NCI-H460 (cell line): Measurements from ENCODE around the gene FAM135A. TPM values are rescaled to one million over a fixed set of nuclear protein-coding genes. Genes with fewer than 3 reads are reported as not detected.
"Not testable (repeated sequence)": the region's sequence is repeated elsewhere in the genome, so short reads cannot be mapped to it uniquely, and the experiment has no call there.

Source experiments
- DNase-seq: peaks from one replicate; pipeline ENCODE4 v3.0.0-alpha.2; 2016; ENCODE audit warnings: low read depth; ENCODE audit errors: extremely low read depth
- total RNA-seq: library from RNA; depleted of rRNA; stranded (reverse); fragments of >200 nt; shearing (Covaris generic); gene quantifications from 2 replicates; pipeline ENCODE4 v1.2.3, GENCODE V29; 2014

FAM135A gene
- total RNA-seq, 1 experiment from 2014 or later: 30.2 TPM

DNA sequence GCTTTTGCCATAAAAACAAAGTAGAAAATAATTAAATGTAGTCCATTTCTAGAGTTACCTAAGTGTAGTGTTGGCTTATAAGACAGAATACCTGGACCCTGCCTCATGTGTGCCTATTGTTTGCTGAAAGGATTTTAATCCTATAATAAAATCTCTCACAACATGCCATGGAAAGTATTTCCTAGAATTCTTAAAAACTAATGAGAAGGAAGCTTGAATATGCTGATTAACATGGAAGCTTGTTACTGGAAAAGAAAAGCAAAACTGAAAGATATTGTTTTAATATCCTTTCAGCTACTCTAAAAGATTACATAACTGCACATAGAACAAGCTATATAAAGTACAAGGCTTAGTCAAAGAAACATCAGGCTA, 18.0 kb upstream of the FAM135A start:
- no peak for DNase-seq

DNA sequence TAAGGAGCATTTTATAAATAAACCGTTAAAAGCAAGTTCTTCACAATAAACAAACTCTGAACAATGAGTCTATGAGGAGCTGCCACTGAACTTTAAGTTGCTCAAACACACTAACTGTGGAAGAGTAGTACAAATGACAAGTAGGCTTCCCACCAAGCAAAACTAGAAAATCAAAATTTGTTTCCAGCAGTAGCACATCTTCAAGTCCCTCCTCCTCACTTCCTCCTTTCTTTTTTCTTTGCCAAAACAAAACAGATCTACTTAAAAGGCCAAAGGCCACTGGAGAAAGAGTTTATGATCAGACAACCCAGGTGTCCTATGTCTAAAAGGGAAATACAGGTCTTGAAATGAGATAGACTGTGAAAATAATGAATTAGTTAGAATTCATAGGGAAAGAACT, 17.1 kb upstream of the FAM135A start:
- DNase-seq: no peak

DNA sequence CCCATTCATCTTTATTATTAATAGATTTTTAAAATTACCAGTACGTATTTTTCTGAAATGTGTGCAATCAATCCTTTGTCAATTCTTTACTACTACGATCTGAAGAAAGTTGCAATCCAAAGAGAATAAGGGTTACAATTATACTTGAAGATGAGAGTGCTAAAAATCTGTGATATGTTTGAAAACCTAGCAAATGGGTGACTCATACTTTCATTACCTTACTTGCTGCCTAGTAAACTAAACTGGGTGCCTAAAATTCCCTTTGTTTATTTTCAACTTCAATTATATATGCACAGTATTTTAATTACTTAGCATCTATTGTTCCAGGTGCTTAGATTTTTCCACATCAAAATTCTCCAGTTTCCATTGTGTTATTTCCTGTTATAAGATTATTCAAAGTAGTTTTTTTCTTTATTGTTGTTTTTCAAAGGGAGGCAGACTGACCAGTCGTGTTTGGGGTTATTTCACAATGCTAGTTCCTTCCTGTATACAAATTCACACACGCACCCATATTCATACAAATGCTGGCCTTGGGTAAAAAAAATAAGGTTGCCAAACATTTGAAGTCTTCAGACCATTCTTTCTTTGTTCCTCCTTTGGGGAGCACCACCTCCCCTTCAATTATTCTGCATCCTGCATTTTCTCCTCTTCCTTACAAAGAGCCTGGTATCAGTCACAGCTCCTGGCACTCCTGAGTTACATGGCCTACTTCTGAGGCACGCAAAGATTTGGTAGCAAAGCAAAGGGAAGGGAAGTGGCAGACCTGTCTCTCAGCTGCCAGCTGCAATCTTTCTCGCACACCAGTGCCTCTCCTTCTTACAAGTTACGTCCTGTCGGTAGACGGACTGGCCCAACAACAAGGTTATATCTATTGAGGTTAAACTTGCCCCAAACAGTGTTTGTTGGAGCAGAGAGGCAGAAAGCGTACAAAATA, 16.2 kb upstream of the FAM135A start:
- no peak for DNase-seq

DNA sequence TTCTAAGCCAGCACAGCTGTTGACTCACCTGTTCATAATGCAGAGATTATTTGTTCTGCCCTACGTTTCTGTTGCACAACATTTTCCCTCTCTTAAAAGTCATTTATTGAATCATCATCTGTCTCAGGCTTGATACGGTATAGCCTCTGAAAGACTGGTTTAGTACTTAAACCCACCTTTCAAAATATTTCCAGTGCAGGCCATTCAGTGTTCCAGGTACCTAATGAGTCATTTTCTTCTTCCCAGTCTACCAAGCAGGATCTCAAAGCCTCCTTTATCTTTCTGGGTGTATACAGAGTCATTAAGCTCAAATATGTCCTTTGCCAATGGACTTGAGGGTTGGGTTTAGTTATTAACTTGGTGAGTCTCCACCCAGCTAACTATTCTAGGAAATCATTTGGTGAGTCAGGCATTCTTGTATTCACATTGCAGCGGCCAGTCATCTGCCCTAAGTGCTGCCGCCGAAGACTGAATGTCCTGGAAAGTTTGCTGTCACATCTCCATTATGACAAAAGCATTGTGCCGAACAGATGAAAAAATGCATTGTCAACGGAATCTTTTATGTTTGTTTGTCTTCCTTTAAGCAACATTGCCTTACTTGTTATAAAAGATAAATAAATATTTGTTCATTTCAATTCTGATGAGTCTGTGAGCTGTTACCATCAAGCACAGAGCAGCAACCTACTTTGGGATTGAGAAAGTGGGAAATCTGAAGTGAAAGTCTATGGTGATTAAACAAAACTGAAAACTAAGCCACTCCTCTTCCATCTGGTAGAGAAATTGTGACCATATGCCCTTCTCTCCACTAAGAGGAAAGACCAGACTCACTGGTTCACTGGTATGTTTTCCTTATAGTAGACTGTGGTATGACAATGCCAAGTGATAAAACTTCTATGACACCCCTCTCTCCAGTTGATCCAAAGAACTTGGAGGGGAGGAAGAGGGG, 14.3 kb upstream of the FAM135A start:
- no peak for DNase-seq

DNA sequence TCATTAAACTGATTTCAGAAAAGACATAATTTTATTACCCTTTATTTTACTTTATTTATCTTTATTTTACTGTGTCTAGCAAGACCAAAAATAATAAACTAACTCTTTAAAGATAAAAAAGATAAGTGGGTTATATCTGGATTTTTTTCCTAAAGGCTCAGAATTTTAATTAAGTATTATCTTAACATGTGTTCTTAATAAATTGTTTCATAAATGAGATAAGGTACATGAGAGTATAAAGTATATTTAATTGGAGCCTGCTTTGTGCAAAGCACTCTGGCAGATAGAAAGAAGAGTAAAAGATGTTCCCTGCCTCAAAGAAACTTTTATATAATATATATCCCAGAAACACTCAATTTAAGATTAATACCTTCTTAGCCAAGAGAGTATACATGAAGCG, 8.7 kb upstream of the FAM135A start:
- DNase-seq: no peak

DNA sequence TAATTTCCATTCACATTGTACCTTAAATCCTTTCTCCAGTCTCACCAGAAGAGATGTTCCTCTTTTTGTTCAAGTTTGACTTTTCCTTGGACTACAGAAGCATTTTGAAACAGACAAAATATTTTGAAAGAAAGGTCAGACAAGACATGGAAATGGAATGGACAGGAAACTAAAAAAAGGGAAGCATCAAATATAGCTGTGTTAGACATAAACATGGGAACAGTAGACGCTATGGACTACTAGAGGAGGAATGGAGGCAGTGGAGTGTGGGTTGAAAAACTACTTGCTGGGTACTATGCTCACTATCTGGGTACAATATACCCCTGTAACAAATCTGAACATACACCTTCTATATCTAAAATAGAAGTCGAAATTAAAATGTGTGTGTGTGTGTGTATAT, 4.1 kb upstream of the FAM135A start:
- no peak for DNase-seq

DNA sequence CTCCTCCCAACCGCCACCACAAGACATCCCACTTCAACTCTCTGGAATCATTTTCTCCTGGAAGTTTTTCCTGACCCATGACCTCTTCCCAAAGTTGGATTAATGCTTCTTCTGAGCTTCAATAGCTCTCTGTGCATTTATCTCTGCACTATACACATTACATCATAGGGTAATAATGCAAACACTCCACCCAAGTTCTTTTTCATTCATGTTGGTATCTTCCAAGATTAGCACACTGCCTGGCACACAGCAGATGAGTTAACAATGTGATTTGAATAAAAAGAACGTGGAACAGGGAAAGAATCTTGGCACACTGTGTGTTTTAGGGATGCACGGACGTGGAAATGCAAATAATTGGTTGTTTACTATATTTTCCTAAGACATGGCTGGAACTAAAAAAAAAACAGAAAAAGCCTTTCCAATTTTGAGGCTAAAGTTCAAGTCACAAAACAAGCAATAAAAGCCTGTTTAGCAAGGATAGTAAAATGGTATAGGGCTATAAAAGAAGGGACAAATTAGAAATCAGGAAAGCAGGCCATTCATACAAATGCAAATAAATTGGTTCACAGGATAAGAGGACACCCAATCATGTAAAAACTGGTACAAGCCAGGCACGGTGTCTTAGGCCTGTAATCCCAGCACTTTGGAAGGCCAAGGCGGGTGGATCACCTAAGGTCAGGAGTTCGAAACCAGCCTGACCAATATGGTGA, 1.6 kb upstream of the FAM135A start:
- no peak for DNase-seq

DNA sequence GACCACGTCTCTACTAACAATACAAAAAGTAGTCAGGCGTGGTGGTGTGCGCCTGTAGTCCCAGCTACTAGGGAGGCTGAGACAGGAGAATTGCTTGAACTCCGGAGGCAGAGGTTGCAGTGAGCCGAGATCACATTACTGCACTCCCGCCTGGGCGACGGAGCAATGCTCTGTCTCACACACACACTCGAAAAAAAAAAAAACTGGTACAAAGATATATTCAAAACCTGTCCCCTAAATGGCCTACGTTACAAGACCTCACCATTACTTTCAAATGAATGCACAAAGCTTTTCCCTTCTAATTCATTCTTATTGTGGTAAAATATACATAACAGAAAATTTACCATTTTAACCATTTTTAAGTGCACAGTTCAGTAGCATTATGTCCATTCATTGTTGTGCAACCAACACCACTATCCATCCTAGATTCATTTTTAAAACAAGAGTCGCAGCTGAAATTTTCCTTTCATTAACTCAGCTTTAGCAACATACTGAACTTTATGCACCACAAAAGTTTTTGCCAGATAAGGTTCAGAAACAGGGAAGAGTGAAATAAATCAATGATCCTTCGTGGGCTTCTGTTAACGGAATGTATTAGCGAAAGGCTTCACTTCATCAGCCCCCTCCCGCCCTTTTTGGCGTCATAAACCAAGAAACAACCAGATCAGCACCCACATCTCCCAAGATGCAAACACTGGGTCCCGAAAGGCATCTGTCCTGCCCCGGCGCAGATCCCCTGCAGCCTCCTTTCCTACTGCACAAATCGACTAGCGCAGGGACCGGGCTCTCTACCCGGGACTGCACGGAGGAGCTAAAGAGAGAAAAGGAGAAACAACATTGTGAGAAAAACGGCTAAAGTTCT, 825 bp upstream of the FAM135A start:
- DNase-seq: no peak

DNA sequence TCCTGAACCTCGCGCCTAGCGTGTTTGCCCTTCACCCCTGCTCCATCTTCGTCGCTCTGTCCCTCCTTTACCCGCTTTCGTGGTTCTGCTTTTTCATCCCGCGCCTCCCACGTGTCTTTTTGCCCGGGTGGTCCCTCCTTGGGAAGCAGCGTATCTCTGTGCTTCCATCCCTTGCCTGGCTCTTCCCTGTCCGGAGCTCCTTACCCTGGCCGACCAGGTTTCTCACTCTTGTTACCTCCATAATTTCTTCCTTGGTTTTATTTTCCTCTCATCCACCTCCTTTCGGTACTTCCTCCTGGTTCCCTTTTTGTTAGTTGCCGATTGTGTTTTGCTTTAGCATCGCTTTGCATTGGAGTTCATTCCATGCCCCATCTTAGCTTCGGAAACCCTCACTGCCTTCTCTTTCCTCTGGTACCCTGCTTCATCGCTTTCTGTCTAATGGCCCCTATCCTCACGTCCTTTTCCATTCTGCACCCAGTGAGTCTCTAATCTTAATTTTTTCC, 735 bp downstream of the FAM135A start:
- DNase-seq: no peak

DNA sequence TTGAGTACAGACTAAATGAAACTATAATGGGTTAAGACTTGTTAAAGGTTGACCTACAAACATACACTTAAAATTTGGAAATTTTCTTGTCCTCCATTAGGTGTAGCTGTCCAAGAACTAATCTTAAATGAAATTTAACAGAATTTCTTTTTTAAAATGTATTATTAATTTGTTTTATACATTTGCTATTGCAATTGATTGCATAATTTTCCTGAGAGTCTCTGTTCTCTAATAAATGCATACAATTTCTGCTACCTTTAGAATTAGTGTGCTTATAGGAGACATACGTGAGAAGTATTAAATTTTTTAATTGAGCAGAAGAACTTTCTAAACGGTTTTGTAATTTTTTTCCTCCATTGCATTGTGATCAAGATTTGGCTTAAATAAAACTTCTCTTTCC, 1.5 kb downstream of the FAM135A start:
- DNase-seq: no peak

DNA sequence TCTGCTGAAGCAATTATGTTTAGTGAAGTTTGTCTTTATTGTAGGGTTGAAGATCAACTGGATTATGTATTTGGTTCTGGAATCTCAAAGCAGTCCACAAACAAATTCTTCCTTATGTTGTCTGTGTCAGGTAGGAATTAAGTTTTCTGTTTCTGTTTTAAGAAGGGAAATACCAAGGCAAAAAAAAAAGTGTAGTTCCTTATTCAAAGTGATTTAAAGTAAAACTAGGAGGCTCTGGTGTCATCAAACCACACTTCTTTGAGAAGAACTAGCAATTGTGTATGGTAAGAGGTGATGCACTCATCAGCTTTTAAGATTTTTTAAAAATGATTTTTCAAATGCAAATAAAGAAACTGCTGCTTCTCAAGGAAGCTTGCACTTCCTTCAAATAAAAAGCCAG, 1.9 kb downstream of the FAM135A start:
- no peak for DNase-seq

DNA sequence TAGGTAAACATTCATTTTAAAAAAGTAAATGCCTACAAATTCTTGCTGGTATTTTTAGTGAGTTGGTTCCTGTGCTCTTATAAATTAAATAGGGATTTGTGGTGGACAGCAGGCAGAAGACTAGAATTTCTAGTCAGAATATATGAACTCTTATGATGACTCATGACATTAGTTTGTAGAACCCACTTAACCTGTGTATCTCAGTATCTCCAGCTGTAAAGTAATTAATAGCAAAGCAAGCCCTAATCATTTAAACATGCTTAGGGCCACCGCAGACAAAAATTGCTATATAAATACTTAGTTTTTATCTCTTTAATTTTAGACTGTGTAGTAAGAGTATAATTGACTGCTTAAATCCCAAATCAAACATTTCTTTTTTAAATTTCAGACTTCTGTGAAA, 2.4 kb downstream of the FAM135A start:
- no peak for DNase-seq

DNA sequence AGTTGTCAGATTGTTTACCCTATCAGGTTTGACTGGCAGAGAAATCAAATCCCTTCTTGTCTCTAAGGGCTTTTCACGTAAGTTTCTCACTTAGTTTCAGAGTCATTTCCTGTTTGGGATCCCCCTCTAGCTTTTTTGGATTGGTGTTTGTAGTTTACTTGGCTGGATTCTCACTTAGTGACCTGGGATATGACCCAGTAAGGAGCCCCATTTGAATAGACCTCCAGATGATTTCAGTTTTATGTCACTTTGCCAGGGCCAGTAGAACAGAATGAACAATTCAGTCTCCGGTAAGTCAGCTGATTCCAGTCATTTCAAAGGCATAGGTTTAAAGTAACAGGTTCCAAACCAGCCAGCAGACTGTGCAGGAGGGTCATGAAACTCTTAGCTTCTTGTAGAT, 8.2 kb downstream of the FAM135A start:
- no peak for DNase-seq

DNA sequence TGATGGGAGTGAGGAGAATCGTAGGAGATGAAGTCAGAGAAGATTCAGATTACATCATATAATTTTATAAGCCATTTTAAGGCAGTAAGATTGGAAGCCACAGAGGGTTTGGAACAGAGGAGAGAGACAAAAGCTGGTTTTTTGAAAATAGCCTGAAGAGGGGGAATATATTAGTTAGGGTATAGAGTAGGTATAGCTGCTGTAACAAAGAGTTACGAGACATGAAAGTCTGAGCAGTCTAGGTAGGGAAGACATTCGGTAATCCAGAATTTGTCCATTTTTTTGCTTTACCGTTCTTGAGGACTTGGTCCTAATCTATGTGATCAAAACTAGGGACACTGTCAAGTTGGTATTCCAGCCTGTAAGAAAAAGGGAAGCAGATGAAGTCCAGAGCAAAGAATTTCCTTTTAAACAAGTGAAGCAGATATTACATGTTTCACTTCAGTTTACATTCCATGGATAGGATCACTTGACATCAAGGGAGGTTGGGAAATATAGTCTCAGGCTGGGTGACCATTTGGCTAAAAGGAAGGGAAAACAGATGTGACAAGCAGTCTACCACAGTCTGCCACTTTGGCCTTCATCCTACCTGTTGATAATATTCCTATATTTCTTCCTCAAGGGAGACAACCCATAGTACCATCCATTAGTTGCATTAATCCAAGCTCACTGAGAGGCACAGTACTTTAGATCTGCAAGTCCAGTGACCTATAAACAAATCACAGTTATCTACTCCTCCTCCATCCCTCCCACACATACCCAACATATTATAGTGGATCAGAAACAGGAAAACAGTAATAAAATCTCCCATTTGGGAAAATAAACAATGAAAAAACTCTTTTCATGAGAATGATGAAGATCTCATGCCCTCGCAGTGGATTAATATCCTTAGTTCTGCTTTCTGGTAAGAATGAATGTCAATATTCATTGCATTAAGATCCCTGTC, 10.2 kb downstream of the FAM135A start:
- no peak for DNase-seq

DNA sequence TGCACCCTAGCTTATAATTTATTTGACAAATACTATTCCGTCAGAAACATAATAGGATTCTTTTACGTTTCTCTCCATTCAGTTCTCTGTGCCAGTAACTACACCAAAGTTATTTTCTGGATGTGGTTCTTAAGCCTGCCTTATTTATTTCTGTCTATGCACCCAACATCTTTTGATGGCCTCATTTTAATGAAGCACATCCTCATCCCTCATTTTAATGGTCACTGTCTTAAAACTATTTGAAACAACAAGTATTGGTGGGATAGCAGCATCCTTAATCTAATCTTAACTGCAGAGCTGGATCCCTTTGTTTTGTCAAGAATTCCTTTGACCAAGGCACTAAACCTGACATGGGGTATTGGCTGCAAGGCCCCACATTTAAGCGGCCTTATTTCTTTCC, 11.0 kb downstream of the FAM135A start:
- DNase-seq: no peak

DNA sequence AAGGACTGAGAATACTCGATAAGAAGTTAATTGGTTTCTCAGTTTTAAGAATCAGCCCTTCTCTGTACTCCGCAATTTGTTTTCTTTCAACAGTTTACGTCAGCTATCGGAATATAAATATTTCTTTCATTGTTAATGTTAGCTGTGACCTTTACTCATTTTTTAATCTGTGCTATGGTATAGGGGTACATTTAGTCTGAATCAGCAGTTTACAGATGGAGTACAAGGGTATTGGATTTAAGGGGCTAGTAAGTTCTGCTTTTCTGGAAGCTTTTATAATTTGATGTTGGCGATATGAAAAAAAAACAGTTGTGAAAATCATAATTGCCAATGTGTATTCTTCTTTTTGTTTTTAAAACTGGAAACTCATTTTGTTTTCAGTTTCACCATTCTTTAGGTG, 23.0 kb downstream of the FAM135A start:
- no peak for DNase-seq

DNA sequence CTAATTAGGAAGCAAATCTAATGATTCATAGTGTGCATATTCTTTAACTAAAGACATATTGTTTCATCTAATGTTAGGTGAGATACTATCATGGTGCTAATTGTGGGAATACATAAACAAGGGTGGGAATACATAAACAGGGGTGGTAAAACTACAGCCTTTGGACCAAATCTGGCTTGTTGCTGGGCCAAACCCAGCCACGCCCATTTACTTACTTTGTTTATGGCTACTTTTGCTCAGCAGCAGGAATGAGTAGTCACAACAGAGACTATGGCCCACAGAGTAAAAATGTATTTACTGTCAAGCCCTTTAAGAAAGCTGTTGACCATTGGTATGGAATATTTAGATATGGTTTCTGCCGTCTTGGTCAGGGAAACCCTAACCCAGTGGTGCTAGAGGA, 31.7 kb downstream of the FAM135A start:
- DNase-seq: no peak

DNA sequence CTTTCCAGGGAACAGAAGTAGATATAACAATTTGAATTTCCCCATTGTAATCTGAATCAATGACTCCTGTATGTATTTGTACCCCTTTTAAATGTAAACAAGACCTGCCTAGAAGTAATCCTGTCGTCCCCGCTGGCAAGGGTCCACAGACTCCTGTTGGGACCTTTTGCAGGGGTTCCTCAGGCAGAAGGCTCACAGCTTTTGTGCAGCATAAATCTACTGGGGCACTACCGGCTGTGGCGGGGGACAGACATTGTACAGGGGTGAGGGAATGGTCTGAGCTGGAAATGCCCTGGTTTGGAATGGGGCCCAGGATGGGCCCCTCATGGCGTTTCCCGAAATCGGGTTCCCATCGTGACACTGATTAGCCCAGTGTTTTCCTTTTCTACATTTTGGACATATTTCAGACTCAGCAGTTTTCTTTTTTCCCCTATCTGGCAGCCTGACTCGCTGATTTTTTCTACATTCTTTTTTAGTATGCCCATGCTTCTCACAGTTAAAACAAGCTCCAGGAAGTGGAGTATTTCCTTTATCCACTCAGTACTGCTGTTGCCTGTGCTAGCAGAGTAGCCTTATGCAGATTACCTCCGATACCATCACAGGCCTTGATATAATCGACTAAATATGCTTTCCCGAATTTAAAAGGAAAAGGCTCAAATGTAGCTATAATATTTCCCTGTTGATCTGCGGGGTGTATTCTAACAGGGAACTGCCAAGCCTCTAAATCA, 34.2 kb downstream of the FAM135A start:
- DNase-seq: not testable (repeated sequence)
